KG1 (cell line): ENCODE results near the gene KCNG2.
A peak's percentile ranks its signal among the peaks of the same experiment; 100 is the strongest.

ENCODE experiments used
- DNase-seq: peaks from one replicate; lab custom pipeline; 2025; lab: John Stamatoyannopoulos, UW

KCNG2 gene

DNA sequence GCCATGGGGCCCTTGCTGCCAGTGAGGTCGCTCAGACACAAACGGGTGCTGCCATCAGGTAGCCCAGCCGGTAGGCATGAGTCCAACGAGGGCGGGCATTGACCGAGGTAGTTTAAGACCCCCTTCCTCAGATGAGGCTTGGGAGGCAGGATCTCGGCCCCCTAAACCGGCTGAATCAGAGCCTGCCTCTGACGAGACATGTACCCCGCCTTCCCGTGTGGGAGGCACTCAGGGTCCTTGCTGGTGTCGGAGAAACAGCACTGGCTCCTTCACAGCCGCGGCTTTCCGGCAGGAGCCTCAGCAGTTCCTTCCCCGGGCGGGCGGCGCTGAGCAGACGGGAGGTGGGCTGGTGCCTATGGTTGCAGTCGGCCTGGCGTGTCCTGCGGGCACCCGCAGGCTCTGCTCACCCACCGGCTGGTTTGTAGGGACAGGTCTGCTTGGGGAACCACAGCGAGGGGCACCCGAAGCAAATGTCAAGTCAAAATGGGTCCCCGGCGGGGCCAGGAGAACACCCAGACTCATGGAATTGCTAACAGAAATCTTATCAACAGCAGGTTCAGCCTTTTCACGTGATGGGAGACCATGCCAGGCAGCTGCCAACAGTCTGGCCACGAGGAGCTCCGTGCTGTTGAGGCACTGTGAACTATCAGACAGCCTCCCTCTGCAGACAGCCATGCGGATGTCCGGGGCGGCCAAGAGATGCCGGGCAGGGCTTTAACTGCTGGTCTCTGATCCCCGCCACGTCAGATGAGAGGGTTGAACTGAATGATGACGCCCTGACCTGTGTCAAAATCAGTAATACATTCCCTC is 2.8 kb downstream of the KCNG2 start:
- DNase-seq, result no peak

- no peak for DNase-seq
These were observed 3.5 kb downstream of the KCNG2 start for GRCh38 chr18:79801217-79801616.

DNA sequence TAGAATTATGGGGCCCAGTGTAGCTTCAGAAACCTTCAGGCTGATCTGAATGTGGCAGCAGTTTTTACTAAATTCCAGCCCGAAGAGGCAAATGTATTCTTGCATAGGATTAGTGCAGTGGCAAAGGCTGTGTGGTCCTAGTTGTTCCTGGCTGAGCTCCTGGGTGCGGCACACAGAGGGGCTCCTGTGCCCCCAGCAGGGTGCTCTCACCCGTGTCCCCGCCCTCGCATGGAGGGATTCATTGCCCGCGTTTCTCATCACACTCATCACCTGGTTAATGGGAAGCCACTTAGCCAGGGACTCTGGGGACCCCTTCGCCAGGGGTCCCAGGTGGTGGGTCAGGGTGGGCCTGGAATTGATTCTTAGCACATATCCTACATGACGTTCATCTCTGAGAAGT is 3.9 kb downstream of the KCNG2 start:
- DNase-seq, result no peak

- no peak for DNase-seq
These were observed 4.6 kb downstream of the KCNG2 start for GRCh38 chr18:79802298-79802697.

GRCh38 chr18:79803611-79804051 is 5.9 kb downstream of the KCNG2 start:
- no peak for DNase-seq

DNA sequence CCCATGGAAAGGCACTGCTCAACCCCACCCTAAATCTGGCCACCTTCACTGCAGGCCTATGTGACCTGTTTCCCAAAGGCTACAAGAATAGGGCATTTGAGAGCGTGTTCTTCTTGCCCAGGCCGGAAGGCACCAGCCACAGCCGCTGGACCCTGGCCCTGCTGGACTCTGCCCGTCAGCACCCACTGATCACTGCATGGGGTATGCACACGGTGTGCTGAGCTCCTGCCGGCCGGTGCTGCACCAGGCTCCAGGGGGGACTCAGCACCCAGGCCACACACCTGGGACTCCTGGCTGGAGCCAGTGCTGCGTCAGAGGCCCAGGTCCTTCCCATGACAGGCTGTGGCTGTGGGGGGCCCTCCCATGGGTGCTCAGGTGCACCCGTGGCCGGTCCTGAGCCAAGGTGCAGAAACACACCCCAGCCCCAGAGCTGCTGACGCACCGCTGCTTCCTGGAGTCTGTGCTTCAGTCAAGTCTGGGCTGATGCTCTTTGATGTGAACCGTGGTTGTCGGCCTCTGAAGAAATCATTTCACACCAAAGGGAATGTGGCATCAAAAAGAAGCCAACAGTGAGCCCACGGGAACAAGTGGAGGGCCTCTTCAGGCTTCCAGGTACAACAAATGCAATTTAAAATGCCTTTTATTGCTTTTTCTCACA is 6.5 kb downstream of the KCNG2 start:
- no peak for DNase-seq

DNA sequence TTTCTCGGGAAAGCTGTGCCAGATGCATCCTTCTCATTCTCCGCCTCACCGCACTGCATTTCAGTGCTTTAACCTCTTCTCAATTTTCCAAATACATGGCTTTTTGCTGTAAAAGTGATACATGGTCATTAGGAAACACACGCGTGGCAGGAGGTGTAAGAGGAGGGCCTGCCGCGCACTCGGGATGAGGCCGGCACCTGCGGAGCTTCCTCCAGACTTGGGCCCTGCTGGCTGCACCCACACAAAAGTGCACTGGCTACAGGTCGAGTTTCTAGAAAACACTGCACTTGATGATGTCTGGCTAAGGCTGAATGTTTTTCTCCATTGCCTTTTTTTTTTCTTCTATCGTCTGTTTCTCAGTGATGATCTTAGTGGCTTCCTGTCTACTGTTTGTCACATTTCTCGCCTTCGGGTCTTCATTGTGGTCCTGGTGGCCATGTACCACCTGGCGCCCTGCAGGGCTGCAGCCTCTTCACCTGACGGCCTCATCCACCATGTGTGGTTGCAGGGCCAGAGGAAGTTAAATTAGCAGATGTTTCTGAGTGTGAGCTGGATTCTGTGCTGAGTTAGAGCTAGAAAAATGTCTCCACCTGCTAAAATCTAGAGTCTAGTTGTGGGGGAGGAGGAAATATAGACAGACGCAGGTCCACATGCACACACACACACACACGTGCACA is 7.6 kb downstream of the KCNG2 start:
- no peak for DNase-seq

DNA sequence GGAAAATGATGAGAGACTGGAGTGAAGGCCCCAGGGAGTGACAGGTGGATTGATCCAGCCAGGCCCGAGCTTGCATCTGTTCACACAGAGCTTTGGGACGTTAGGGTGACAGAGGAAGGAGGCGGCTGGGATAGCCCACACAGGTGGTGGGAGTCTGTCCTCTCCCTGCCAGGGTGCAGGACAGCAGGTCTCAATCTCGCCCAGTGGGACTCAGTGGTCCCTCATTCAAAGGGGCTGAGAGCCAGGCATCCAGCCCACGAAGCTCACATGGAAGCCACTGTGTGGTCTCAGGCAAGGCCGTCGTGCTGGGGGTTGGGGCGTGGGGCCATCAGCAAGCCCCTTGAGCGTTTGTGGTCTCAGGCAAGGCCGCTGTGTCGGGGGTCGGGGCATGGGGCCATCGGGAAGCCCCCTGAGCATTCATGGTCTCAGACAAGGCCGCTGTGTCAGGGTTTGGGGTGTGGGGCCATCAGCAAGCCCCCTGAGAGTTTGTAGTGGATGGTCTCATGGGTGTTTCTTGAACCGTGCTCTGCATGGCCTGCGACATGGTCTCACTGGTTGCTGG is 8.3 kb downstream of the KCNG2 start:
- DNase-seq, result no peak

DNA sequence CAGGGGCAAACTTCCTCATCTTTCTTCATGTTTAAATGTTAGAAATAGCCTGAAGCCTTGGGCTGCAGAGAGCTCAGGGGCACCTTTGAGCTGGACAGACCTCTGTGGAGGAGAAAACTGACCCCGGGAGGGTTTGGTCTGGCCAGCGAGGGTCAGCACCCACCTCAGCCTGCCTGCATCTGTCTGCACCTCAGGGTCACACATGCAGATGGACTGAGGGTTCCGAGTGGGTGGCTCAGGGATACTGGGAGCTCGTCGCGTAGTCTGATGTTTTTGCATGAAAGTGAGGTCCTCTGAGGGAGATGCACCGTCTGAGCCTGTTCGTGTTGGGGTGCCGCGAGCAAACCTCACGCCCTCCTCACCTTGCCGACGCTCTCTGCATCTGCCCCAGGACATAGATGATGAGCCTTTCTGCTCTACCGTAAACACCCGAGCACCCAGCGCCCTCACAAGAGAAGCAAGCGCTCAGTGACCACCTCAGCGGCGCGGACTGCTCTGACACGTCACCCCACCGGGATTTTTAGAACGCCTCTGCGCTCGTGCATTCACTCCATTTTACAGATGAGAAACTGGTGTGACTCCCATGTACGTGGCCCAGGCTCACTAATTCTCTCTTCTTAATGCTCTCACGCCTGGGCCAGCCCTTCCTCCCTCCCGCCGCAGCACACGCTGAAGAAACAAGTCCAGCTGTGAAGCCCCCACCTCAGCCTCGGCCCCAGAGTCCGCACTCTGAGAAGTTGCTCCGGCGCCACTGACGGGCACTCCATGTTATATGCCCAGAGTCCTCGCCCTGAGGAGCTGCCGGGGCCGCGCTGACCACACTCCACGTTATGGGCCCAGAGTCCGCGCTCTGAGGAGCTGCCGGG is 9.5 kb downstream of the KCNG2 start:
- DNase-seq, result no peak

- DNase-seq, result no peak
These were observed 11.9 kb downstream of the KCNG2 start for GRCh38 chr18:79809482-79810192.

GRCh38 chr18:79812052-79812451 is 14.3 kb downstream of the KCNG2 start:
- DNase-seq, result no peak

GRCh38 chr18:79814373-79814772 is 16.6 kb downstream of the KCNG2 start:
- DNase-seq, result no peak

DNA sequence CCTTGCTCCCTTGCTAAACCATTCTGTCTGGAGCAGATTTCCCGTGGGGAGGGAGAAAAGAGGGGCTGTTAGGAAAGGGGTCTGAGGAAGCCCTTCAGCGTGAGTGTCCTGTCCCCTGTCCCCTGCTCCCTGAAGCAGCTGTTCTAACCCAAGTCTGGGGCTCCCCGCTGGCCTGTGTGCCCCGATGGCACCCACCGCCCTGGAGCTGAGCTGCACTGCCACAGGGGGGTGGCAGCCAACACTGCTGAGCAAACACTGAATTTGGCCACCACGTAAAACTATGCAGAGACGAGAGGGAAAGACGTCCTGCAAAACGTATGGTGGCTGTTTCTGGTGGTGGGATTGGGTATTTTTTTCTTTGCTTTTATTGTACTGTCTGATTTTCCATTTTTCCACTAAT is 17.9 kb downstream of the KCNG2 start:
- DNase-seq, result no peak

- no peak for DNase-seq
These were observed 18.4 kb downstream of the KCNG2 start for GRCh38 chr18:79816092-79816491.

DNA sequence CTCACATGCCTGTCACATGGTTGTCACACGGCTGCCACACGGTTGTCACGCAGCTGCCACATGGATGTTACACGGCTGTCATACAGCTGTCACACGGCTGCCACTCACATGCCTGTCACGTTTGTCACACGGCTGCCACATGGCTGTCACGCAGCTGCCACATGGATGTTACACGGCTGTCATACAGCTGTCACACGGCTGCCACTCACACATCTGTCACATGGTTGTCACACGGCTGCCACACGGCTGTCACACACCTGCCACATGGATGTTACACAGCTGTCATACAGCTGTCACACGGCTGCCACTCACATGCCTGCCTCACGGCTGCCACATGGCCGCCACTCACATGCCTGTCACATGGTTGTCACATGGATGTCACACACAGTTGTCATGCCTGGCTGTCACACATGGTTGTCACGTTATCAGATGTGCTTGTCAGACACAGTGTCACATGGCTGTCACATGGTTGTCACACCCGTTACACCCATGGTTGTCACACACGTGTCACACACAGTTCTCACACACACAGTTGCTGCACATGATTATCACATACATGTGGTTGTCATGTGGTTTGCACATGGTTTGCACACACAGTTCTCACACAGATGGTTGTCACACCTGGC is 19.4 kb downstream of the KCNG2 start:
- no peak for DNase-seq

GRCh38 chr18:79817607-79817998 is 19.9 kb downstream of the KCNG2 start:
- DNase-seq, result no peak

DNA sequence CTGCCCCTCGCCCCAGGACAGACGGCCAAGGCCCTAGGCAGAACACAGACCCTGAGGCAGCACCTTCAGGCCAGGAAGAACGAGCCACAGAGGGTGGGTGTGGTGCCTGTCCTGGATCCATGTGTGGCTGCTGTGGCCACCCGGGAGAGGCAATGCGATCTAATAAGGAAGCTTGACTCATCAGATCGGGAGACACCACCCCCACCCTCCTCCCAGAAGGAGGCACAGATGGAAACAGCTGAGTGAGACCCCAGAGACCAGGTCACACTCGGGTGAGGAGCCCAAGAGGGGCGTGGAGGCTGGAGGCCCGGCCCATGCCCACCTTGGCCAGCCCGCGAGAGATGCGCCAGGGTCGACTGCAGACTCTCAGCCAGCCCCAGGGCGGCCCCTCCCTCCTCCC is 20.3 kb downstream of the KCNG2 start:
- no peak for DNase-seq

GRCh38 chr18:79818631-79819030 is 20.9 kb downstream of the KCNG2 start:
- DNase-seq, result no peak

GRCh38 chr18:79819064-79819967 is 21.6 kb downstream of the KCNG2 start:
- no peak for DNase-seq

DNA sequence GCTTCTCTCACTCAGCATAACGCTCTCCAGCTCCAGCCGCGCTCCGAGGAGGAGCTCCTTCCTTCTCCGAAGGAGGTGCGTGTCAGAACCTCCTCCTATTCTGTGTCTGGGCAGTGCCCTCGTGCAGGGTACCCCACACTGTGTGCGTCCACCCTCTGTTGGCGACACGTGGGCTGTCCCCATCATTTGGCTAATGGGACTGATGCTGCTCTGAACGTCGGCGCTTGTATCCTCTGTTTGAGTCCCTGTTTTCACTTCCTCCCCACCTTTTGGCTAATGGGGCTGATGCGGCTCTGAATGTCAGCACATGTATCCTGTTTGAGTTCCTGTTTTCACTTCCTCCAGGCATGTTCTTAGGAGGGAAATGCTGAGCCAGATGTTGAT is 22.2 kb downstream of the KCNG2 start:
- DNase-seq, result peak; percentile 25
